Measurements from ENCODE around the gene DUSP10.

DUSP10 gene

GRCh38 chr1:221706876-221707582 is 34.9 kb downstream of the DUSP10 start:
- Histone ChIP-seq H3F3A (ENCODE audit: insufficient read depth) (no peaks in the 10 kb centered on the region), H3K36me3 (ENCODE audit: low read length) (no peaks in the 10 kb centered on the region), H3K4me2 (ENCODE audit: low read depth, low read length, poor library complexity, severe bottlenecking) (no peak overlapping the region), H4K20me1 (ENCODE audit: low read depth, low read length) (no peaks in the 10 kb centered on the region), H2AFZ (ENCODE audit: low read depth, low read length, severe bottlenecking) (no peak overlapping the region), H3K79me2 (ENCODE audit: insufficient read depth, low read length) (no peaks in the 10 kb centered on the region), H3K4me3 (ENCODE audit: insufficient read depth, low read length, poor library complexity, severe bottlenecking) (no peak overlapping the region), H3K27ac (ENCODE audit: low read depth, low read length) (no peak overlapping the region), H3K9ac (ENCODE audit: low read length) (no peak overlapping the region), H3K27me3 (ENCODE audit: low read length) (no peaks in the 10 kb centered on the region), H3K9me2 (replicated peaks; ENCODE audit: insufficient read depth, low read length) (no peaks in the 10 kb centered on the region), H3K9me3 (ENCODE audit: insufficient read depth, low read length) (no peaks in the 10 kb centered on the region)
- TF ChIP-seq EZH2phosphoT487 (conservative IDR thresholded peaks at IDR 0.05; ENCODE audit: low read length): no peak

DNA sequence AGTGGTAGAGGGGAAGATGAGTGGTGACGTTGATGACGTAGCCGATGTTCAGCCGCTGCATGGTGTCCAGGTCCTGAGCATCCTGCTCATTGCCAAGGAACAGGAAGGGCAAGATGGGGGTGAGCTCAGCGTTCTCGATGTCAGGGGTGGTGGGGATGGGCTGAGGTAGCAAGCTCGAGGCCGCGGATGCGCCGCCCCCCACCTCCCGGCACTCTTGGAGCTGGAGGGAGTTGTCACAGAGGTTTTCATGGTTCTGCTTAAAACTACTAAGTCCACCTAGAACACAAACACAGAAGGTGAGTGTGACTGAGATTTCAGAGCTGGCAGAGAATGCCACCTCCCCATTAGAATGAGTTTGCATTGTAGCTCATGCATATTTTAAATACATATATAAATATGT is 35.7 kb downstream of the DUSP10 start:
- Histone ChIP-seq H2AFZ (ENCODE audit: low read depth, low read length, severe bottlenecking) (no peak overlapping the region), H3K27ac (ENCODE audit: low read depth, low read length) (no peak overlapping the region), H3K79me2 (ENCODE audit: insufficient read depth, low read length) (no peaks in the 10 kb centered on the region), H3K27me3 (ENCODE audit: low read length) (no peaks in the 10 kb centered on the region), H4K20me1 (ENCODE audit: low read depth, low read length) (no peaks in the 10 kb centered on the region), H3K4me2 (ENCODE audit: low read depth, low read length, poor library complexity, severe bottlenecking) (no peak overlapping the region), H3K36me3 (ENCODE audit: low read length) (no peaks in the 10 kb centered on the region), H3K4me3 (ENCODE audit: insufficient read depth, low read length, poor library complexity, severe bottlenecking) (no peak overlapping the region), H3K9me3 (ENCODE audit: insufficient read depth, low read length) (no peaks in the 10 kb centered on the region), H3F3A (ENCODE audit: insufficient read depth) (no peaks in the 10 kb centered on the region), H3K9ac (ENCODE audit: low read length) (no peak overlapping the region), H3K9me2 (replicated peaks; ENCODE audit: insufficient read depth, low read length) (no peaks in the 10 kb centered on the region)
- no peak for TF ChIP-seq EZH2phosphoT487 (conservative IDR thresholded peaks at IDR 0.05; ENCODE audit: low read length)
- TF ChIP-seq CTCF (IDR thresholded peaks at IDR 0.05; ENCODE audit: insufficient read depth, low read length, poor library complexity, severe bottlenecking): no peak

DNA sequence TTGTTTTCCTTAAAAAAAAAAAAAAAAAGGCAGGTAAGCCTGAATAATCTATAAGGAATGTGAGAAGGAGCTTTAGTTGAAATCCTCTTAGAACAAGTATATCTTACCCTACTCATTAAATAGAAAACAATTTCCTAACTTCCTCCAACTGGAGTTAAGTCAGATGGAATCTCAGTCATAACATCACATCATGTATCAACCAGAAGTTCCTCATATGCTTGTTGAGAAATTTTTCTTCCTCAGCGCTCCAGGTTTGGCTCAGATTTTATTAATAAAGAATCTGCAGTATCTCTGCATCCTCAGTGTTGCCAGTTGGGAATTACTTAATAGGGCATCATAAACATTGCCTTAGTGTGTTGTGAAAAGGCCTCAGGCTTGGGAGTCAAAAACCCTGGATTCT is 37.6 kb downstream of the DUSP10 start:
- no peaks in the 10 kb centered on the region for H4K20me1 ChIP-seq (ENCODE audit: low read depth, low read length)
- no peaks in the 10 kb centered on the region for H3K36me3 ChIP-seq (ENCODE audit: low read length)
- no peak overlapping the region for H3K4me3 ChIP-seq (ENCODE audit: insufficient read depth, low read length, poor library complexity, severe bottlenecking)
- H3K27ac ChIP-seq (ENCODE audit: low read depth, low read length): no peak overlapping the region
- H2AFZ ChIP-seq (ENCODE audit: low read depth, low read length, severe bottlenecking): no peak overlapping the region
- H3K27me3 ChIP-seq (ENCODE audit: low read length): no peaks in the 10 kb centered on the region
- H3K9me3 ChIP-seq (ENCODE audit: insufficient read depth, low read length): no peaks in the 10 kb centered on the region
- no peaks in the 10 kb centered on the region for H3K9me2 ChIP-seq (replicated peaks; ENCODE audit: insufficient read depth, low read length)
- H3F3A ChIP-seq (ENCODE audit: insufficient read depth): no peaks in the 10 kb centered on the region
- TF ChIP-seq CTCF (IDR thresholded peaks at IDR 0.05; ENCODE audit: insufficient read depth, low read length, poor library complexity, severe bottlenecking) (no peak), EZH2phosphoT487 (conservative IDR thresholded peaks at IDR 0.05; ENCODE audit: low read length) (no peak)
- no peak overlapping the region for H3K4me2 ChIP-seq (ENCODE audit: low read depth, low read length, poor library complexity, severe bottlenecking)
- H3K79me2 ChIP-seq (ENCODE audit: insufficient read depth, low read length): no peaks in the 10 kb centered on the region
- H3K9ac ChIP-seq (ENCODE audit: low read length): no peak overlapping the region

GRCh38 chr1:221701570-221702186 is 40.2 kb downstream of the DUSP10 start:
- no peaks in the 10 kb centered on the region for H3K36me3 ChIP-seq (ENCODE audit: low read length)
- no peaks in the 10 kb centered on the region for H3K9me3 ChIP-seq (ENCODE audit: insufficient read depth, low read length)
- H4K20me1 ChIP-seq (ENCODE audit: low read depth, low read length): no peaks in the 10 kb centered on the region
- H3K27ac ChIP-seq (ENCODE audit: low read depth, low read length): no peak overlapping the region
- no peaks in the 10 kb centered on the region for H3K27me3 ChIP-seq (ENCODE audit: low read length)
- no peaks in the 10 kb centered on the region for H3K9me2 ChIP-seq (replicated peaks; ENCODE audit: insufficient read depth, low read length)
- H3F3A ChIP-seq (ENCODE audit: insufficient read depth): no peaks in the 10 kb centered on the region
- no peak overlapping the region for H3K9ac ChIP-seq (ENCODE audit: low read length)
- no peak for TF ChIP-seq CTCF (IDR thresholded peaks at IDR 0.05; ENCODE audit: insufficient read depth, low read length, poor library complexity, severe bottlenecking)
- no peak overlapping the region for H2AFZ ChIP-seq (ENCODE audit: low read depth, low read length, severe bottlenecking)
- H3K4me3 ChIP-seq (ENCODE audit: insufficient read depth, low read length, poor library complexity, severe bottlenecking): no peak overlapping the region
- H3K79me2 ChIP-seq (ENCODE audit: insufficient read depth, low read length): no peaks in the 10 kb centered on the region
- no peak overlapping the region for H3K4me2 ChIP-seq (ENCODE audit: low read depth, low read length, poor library complexity, severe bottlenecking)
